Fibroblast of lung (primary cell): ENCODE measurements around the gene GGT1. TPM values are rescaled to one million over a fixed set of nuclear protein-coding genes. Genes with fewer than 3 reads are reported as not detected.

Experiments used
- DNase-seq, 2 donors: peaks; one replicate each; pipeline versions ENCODE4 v3.0.0 to v3.0.0-alpha.2; 2010; ENCODE audit warnings: low read depth in 2 of 2
- H2AFZ ChIP-seq: 2 replicates; pipeline ENCODE4 v1.5.1; 2012; ENCODE audit warnings: low read length, control low read depth, inconsistent platforms
- H3K27ac ChIP-seq: 2 replicates; pipeline ENCODE4 v1.5.1; 2011; ENCODE audit warnings: low read length, control low read depth; ENCODE audit not compliant: insufficient read depth
- H3K27me3 ChIP-seq: 2 replicates; pipeline ENCODE4 v1.5.1; 2011; ENCODE audit warnings: mild to moderate bottlenecking, low read length; ENCODE audit not compliant: control insufficient read depth, insufficient read depth
- H3K36me3 ChIP-seq: 2 replicates; pipeline ENCODE4 v1.5.1; 2011; ENCODE audit warnings: low read length; ENCODE audit not compliant: control insufficient read depth, insufficient read depth
- H3K4me1 ChIP-seq: 2 replicates; pipeline ENCODE4 v1.5.1; 2011; ENCODE audit warnings: low read length; ENCODE audit not compliant: control insufficient read depth, insufficient read depth; ENCODE audit errors: extremely low read depth
- H3K4me2 ChIP-seq: 2 replicates; pipeline ENCODE4 v1.5.1; 2011; ENCODE audit warnings: low read length, control low read depth; ENCODE audit not compliant: insufficient read depth; ENCODE audit errors: extremely low read depth
- H3K4me3 ChIP-seq, 4 experiments: fragments of 200-600 bp in 1 of 4; sonication (generic) in 1 of 4; replicated peaks in 1 of 4; 2 replicates each; pipeline ENCODE4 v1.5.1; 2011 to 2016; ENCODE audit warnings: low read length in 4 of 4, low read depth in 3 of 4, mild to moderate bottlenecking in 3 of 4, control low read depth in 2 of 4, inconsistent platforms in 1 of 4, mixed read lengths in 1 of 4; ENCODE audit not compliant: insufficient read depth in 1 of 4; ENCODE audit errors: control extremely low read depth in 1 of 4
- H3K79me2 ChIP-seq: 2 replicates; pipeline ENCODE4 v1.5.1; 2012; ENCODE audit warnings: mild to moderate bottlenecking, low read length, inconsistent platforms; ENCODE audit not compliant: control insufficient read depth, insufficient read depth
- H3K9ac ChIP-seq: 2 replicates; pipeline ENCODE4 v1.5.1; 2011; ENCODE audit warnings: mild to moderate bottlenecking, low read length, control low read depth; ENCODE audit not compliant: insufficient read depth
- H3K9me3 ChIP-seq: 2 replicates; pipeline ENCODE4 v1.5.1; 2012; ENCODE audit warnings: low read depth, low read length; ENCODE audit not compliant: control insufficient read depth, insufficient read depth
- H4K20me1 ChIP-seq: 2 replicates; pipeline ENCODE4 v1.5.1; 2011; ENCODE audit warnings: low read length; ENCODE audit not compliant: control insufficient read depth, insufficient read depth; ENCODE audit errors: extremely low read depth
- CTCF ChIP-seq, 2 donors: IDR thresholded peaks in 1 of 2; conservative IDR thresholded peaks in 1 of 2; 1 replicate in 1 of 2; 2 replicates in 1 of 2; pipeline ENCODE4 v1.5.1; 2011 to 2012; ENCODE audit warnings: low read length in 2 of 2, control low read depth in 1 of 2, inconsistent platforms in 1 of 2, low read depth in 1 of 2, mild to moderate bottlenecking in 1 of 2
- EZH2 ChIP-seq: IDR thresholded peaks from 2 replicates; pipeline ENCODE4 v1.5.1; 2012; ENCODE audit warnings: low read length, control low read depth, mild to moderate bottlenecking; ENCODE audit errors: missing control alignments
- polyA plus RNA-seq, 2 donors: library from polyadenylated mRNA; depleted of rRNA in 1 of 2; stranded (reverse) in 1 of 2; unstranded in 1 of 2; fragments of >200 nt; gene quantifications; 2 replicates each; pipeline ENCODE4 v1.2.1, GENCODE V29; 2011 to 2012; ENCODE audit warnings: missing spikeins in 1 of 2
- total RNA-seq: library from RNA; depleted of rRNA; stranded (reverse); fragments of >200 nt; gene quantifications from 2 replicates; pipeline ENCODE4 v1.2.1, GENCODE V29; 2014

GGT1 gene
- total and polyA plus RNA-seq, 2 donors (not counting 1 experiment from before 2014, with no cell fraction given): 0.37 to 2.0 TPM

GRCh38 chr22:24555165-24556039, 47.6 kb upstream of the GGT1 start, which contains the start of gene SNRPD3:
TSS of gene SNRPD3 (plus strand) at chr22:24555999. CDS start at chr22:24557675, 1,676 bp downstream.
- Histone ChIP-seq H3K9ac (peak within 1 kb of the TSS; percentile 93), H3K4me1 (peaks cover 10% of the 10 kb centered on the region), H3K9me3 (no peaks in the 10 kb centered on the region), H3K27me3 (no peaks in the 10 kb centered on the region), H3K79me2 (peaks cover 85% of the 10 kb centered on the region), H4K20me1 (no peaks in the 10 kb centered on the region), H3K4me2 (peak within 1 kb of the TSS; percentile 99), H3K27ac (peak within 1 kb of the TSS; percentile 93), H3K36me3 (peaks cover 8% of the 10 kb centered on the region), H2AFZ (peak within 1 kb of the TSS; percentile 72), H3K4me3 (peak within 1 kb of the TSS; percentile 94 to 98 (median 96))
- TF ChIP-seq CTCF (conservative IDR thresholded peaks at IDR 0.05 in 1 of 2, IDR thresholded peaks at IDR 0.05 in 1 of 2; ENCODE audit: low read depth in 1 of 2, low read length in 2 of 2): no peak
- TF ChIP-seq EZH2: no peak
- DNase-seq: peak; percentile 98 to 99

- no peaks in the 10 kb centered on the region for H3K4me1 ChIP-seq
- H3K9me3 ChIP-seq: no peaks in the 10 kb centered on the region
- H3K9ac ChIP-seq: no peak overlapping the region
- no peak for TF ChIP-seq EZH2
- TF ChIP-seq CTCF (conservative IDR thresholded peaks at IDR 0.05 in 1 of 2, IDR thresholded peaks at IDR 0.05 in 1 of 2; ENCODE audit: low read depth in 1 of 2, low read length in 2 of 2): no peak
- no peak overlapping the region for H3K27ac ChIP-seq
- H3K79me2 ChIP-seq: peaks cover 74% of the 10 kb centered on the region
- DNase-seq: no peak
- H3K27me3 ChIP-seq: no peaks in the 10 kb centered on the region
- H3K4me3 ChIP-seq: no peak overlapping the region
- no peak overlapping the region for H3K4me2 ChIP-seq
- no peak overlapping the region for H2AFZ ChIP-seq
- peaks cover 11% of the 10 kb centered on the region for H3K36me3 ChIP-seq
- H4K20me1 ChIP-seq: no peaks in the 10 kb centered on the region
Measured at GRCh38 chr22:24559471-24559870, 43.5 kb upstream of the GGT1 start.

GRCh38 chr22:24563246-24563645, 39.7 kb upstream of the GGT1 start:
- Histone ChIP-seq H3K79me2 (peaks cover 76% of the 10 kb centered on the region), H3K27ac (no peak overlapping the region), H3K36me3 (peaks cover 12% of the 10 kb centered on the region), H3K4me2 (no peak overlapping the region), H3K9ac (no peak overlapping the region), H4K20me1 (no peaks in the 10 kb centered on the region), H3K9me3 (no peaks in the 10 kb centered on the region), H3K4me3 (no peak overlapping the region), H3K27me3 (no peaks in the 10 kb centered on the region), H2AFZ (no peak overlapping the region), H3K4me1 (no peaks in the 10 kb centered on the region)
- TF ChIP-seq EZH2 (no peak), CTCF (conservative IDR thresholded peaks at IDR 0.05 in 1 of 2, IDR thresholded peaks at IDR 0.05 in 1 of 2; ENCODE audit: low read depth in 1 of 2, low read length in 2 of 2) (no peak)
- no peak for DNase-seq
